ENCODE measurements around the gene TAF11L14. TPM values are rescaled to one million over a fixed set of nuclear protein-coding genes. Genes with fewer than 3 reads are reported as not detected.
"Not testable (repeated sequence)": the region's sequence is repeated elsewhere in the genome, so short reads cannot be mapped to it uniquely, and the experiment has no call there.

Gene TAF11L14
- total and polyA plus RNA-seq, 7 experiments from 2014 or later: not detected

DNA sequence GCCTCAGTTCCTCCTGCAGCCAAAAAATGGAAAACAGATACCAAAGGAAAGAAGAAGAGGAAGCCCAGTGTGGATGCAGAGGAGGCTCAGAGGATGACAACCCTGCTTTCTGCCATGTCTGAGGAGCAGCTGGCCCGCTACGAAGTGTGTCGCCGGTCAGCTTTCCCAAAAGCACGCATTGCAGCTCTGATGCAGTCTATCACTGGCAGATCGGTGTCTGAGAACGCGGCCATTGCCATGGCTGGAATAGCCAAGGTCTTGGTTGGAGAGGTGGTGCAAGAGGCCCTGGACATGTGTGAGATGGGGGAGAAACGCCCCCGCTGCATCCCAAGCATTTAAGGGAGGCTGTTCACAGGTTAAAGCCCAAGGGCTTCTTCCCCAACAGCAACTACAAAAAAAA lies 15.0 kb downstream of the TAF11L14 start:
- H3K9me3 Mint-ChIP-seq: peaks cover 2 to 29% (median 21%) of the 10 kb centered on the region in 11 donors
- H3K27ac ChIP-seq (ENCODE audit: low read depth, low read length); H3K27ac Mint-ChIP-seq; ATAC-seq; H3K27me3 Mint-ChIP-seq; H3K4me3 ChIP-seq (ENCODE audit: low read length); H3K4me1 Mint-ChIP-seq; DNase-seq; H3K4me1 ChIP-seq (ENCODE audit: control insufficient read depth in 2 of 2, insufficient read depth in 2 of 2, low read length in 2 of 2); intact Hi-C loops (cut with micrococcal nuclease); POLR2A ChIA-PET; CTCF ChIA-PET; H3K27me3 ChIP-seq (ENCODE audit: control insufficient read depth in 2 of 2, insufficient read depth in 2 of 2, low read length in 2 of 2); H3K36me3 Mint-ChIP-seq; H3K4me3 Mint-ChIP-seq; H3K9me3 ChIP-seq (ENCODE audit: control insufficient read depth in 2 of 3, low read length in 3 of 3); H3K36me3 ChIP-seq (ENCODE audit: control insufficient read depth in 2 of 3, insufficient read depth in 3 of 3, low read length in 3 of 3): not testable (repeated sequence)

DNA sequence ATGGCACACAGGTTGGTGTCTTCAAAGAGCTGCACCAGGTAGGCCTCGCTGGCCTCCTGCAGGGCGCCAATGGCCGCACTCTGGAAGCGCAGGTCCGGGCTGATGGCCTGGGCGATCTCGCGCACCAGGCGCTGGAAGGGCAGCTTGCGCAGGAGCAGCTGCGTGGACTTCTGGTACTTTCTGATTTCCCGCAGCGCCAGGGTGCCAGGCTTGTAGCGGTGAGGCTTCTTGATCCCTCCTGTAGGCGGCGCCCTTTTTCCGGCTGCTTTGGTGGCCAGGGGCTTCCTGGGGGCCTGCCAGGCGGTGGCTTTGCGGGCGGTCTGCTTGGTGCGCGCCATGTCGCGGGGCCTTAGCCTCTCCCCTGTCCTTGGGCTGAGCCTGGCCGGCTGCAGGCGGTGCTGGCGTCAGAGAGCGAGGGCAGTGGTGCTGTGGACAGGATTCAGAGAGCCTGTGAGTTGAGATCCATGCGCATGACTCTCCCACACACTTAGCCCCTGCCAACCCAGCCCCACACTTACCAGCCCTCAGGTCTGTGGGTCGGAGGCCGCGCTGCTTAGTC lies 21.0 kb downstream of the TAF11L14 start:
- H3K4me1 ChIP-seq (ENCODE audit: control insufficient read depth in 2 of 2, insufficient read depth in 2 of 2, low read length in 2 of 2); H3K27ac ChIP-seq (ENCODE audit: low read depth, low read length); H3K27me3 ChIP-seq (ENCODE audit: control insufficient read depth in 2 of 2, insufficient read depth in 2 of 2, low read length in 2 of 2); POLR2A ChIA-PET; H3K27ac Mint-ChIP-seq; intact Hi-C loops (cut with micrococcal nuclease); H3K4me3 Mint-ChIP-seq; H3K9me3 ChIP-seq (ENCODE audit: control insufficient read depth in 2 of 3, low read length in 3 of 3); ATAC-seq; H3K4me1 Mint-ChIP-seq; H3K36me3 Mint-ChIP-seq; CTCF ChIA-PET; H3K36me3 ChIP-seq (ENCODE audit: control insufficient read depth in 2 of 3, insufficient read depth in 3 of 3, low read length in 3 of 3); H3K27me3 Mint-ChIP-seq; H3K4me3 ChIP-seq (ENCODE audit: low read length); DNase-seq: not testable (repeated sequence)
- H3K9me3 Mint-ChIP-seq: peaks cover 5 to 28% (median 15%) of the 10 kb centered on the region in 11 donors

DNA sequence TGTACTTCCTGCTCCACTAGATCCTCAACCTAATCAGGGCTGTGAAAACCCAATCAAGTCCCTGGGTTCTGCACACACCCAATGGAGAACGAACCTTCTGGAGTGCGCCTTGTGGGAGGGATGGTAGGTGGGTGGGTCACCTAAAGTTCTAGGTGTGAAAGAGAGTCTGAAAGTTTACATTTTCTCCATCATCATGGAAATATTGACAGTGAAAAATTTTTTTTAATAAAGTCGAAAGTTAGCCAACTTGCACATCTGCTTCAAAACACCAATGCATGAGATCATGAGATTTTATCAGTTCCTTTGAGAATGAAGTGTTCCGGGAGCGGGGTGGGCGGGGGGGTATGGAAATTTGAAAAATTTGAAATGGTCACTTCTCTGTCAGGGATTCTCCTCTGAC lies 21.7 kb downstream of the TAF11L14 start:
- intact Hi-C loops (cut with micrococcal nuclease): no loop called here
- ATAC-seq: no peak
- H3K27me3 ChIP-seq (ENCODE audit: control insufficient read depth in 2 of 2, insufficient read depth in 2 of 2, low read length in 2 of 2): no peaks in the 10 kb centered on the region
- H3K9me3 ChIP-seq (ENCODE audit: control insufficient read depth in 2 of 3, low read length in 3 of 3): no peaks in the 10 kb centered on the region
- no peaks in the 10 kb centered on the region for H3K36me3 Mint-ChIP-seq
- no peaks in the 10 kb centered on the region for H3K4me1 ChIP-seq (ENCODE audit: control insufficient read depth in 2 of 2, insufficient read depth in 2 of 2, low read length in 2 of 2)
- POLR2A ChIA-PET: no interaction called here
- no peaks in the 10 kb centered on the region for H3K36me3 ChIP-seq (ENCODE audit: control insufficient read depth in 2 of 3, insufficient read depth in 3 of 3, low read length in 3 of 3)
- H3K4me3 Mint-ChIP-seq: no peak overlapping the region
- H3K4me1 Mint-ChIP-seq: no peaks in the 10 kb centered on the region
- H3K4me3 ChIP-seq (ENCODE audit: low read length): no peak overlapping the region
- no peak for DNase-seq
- CTCF ChIA-PET: no interaction called here
- H3K27ac Mint-ChIP-seq: no peak overlapping the region
- no peak overlapping the region for H3K27ac ChIP-seq (ENCODE audit: low read depth, low read length)
- H3K27me3 Mint-ChIP-seq: no peaks in the 10 kb centered on the region
- peaks cover 8 to 32% (median 15%) of the 10 kb centered on the region in 11 donors for H3K9me3 Mint-ChIP-seq

DNA sequence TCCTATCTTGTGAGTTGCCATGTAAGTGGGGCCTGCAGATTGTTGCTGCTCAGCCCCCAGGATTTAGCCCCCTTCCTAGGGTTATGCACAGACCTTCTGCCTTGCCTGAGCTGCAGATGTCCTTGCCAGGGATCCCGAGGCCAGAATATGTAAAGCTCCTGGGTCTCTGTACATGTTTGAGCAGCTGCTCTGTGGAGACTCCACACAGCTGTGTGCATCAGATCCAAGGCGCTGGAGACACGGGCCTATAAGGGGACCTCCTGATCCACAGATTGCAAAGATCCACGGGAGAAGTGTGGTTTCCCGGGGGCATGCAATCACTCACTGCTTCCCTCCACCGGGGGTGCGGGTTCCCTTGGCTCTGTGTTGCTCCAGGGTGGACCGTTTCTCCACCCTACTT lies 28.9 kb downstream of the TAF11L14 start:
- no peaks in the 10 kb centered on the region for H3K4me1 Mint-ChIP-seq
- ATAC-seq (no peak), DNase-seq (no peak)
- no peaks in the 10 kb centered on the region for H3K27me3 Mint-ChIP-seq
- H3K4me3 Mint-ChIP-seq: no peak overlapping the region
- intact Hi-C loops (cut with micrococcal nuclease): no loop called here
- H3K36me3 ChIP-seq (ENCODE audit: control insufficient read depth in 2 of 3, insufficient read depth in 3 of 3, low read length in 3 of 3): no peaks in the 10 kb centered on the region
- H3K27ac ChIP-seq (ENCODE audit: low read depth, low read length): no peak overlapping the region
- peaks cover 6 to 46% (median 14%) of the 10 kb centered on the region in 11 donors for H3K9me3 Mint-ChIP-seq
- H3K27me3 ChIP-seq (ENCODE audit: control insufficient read depth in 2 of 2, insufficient read depth in 2 of 2, low read length in 2 of 2): no peaks in the 10 kb centered on the region
- no peaks in the 10 kb centered on the region for H3K36me3 Mint-ChIP-seq
- ChIA-PET POLR2A (no interaction called here), CTCF (no interaction called here)
- no peak overlapping the region for H3K4me3 ChIP-seq (ENCODE audit: low read length)
- no peak overlapping the region for H3K27ac Mint-ChIP-seq
- no peaks in the 10 kb centered on the region for H3K4me1 ChIP-seq (ENCODE audit: control insufficient read depth in 2 of 2, insufficient read depth in 2 of 2, low read length in 2 of 2)
- H3K9me3 ChIP-seq (ENCODE audit: control insufficient read depth in 2 of 3, low read length in 3 of 3): peaks cover 0 to 9% (median 0%) of the 10 kb centered on the region in 3 experiments

DNA sequence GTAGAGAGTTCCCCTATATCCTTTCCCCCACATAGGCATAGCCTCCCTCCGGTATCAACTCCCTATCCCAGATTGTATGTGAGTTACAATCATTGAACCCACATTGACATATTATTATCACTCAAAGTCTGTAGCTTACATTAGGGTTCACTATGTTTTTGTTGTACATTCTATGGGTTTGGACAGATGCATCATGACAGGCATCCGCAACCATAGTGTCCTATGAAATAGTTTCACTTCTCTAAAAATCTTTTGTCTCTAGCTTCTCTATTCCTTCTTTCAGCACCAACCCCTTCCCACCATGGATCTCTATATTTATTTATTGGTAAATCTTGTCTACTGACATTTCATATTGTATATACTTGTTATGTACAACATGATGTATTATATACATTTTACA lies 31.6 kb downstream of the TAF11L14 start:
- Mint-ChIP-seq H3K27ac (no peak overlapping the region), H3K36me3 (peaks cover 0 to 4% (median 0%) of the 10 kb centered on the region in 5 donors), H3K4me3 (no peak overlapping the region), H3K4me1 (no peaks in the 10 kb centered on the region), H3K27me3 (no peaks in the 10 kb centered on the region), H3K9me3 (peaks cover 4 to 42% (median 14%) of the 10 kb centered on the region in 11 donors)
- ChIA-PET CTCF (no interaction called here), POLR2A (no interaction called here)
- DNase-seq: no peak
- intact Hi-C loops (cut with micrococcal nuclease): no loop called here
- Histone ChIP-seq H3K4me1 (ENCODE audit: control insufficient read depth in 2 of 2, insufficient read depth in 2 of 2, low read length in 2 of 2) (no peaks in the 10 kb centered on the region), H3K9me3 (ENCODE audit: control insufficient read depth in 2 of 3, low read length in 3 of 3) (peaks cover 0 to 9% (median 0%) of the 10 kb centered on the region in 3 experiments), H3K36me3 (ENCODE audit: control insufficient read depth in 2 of 3, insufficient read depth in 3 of 3, low read length in 3 of 3) (no peaks in the 10 kb centered on the region), H3K4me3 (ENCODE audit: low read length) (no peak overlapping the region), H3K27ac (ENCODE audit: low read depth, low read length) (no peak overlapping the region), H3K27me3 (ENCODE audit: control insufficient read depth in 2 of 2, insufficient read depth in 2 of 2, low read length in 2 of 2) (no peaks in the 10 kb centered on the region)
- no peak for ATAC-seq

DNA sequence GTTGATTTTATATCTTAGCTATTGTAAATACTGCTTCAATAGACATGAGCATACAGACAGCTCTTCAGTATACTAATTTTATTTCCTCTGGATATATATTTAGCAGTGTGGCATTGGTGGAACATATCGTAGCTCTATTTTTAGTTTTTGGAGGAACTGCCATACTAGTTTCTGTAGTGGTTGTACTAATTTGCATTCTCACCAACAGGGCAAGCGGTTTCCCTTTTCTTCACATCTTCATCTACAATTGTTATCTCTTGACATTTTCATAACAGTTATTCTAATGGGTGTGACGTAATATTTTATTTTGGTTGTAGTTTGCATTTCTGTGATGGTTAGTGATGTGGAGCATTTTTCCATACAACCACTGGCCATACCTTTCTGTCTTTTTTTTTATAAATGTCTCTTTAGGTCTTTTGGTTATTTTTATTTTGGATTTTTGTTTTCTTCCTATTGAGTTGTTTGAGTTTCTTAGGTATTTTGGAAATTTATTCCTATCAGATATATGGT lies 32.5 kb downstream of the TAF11L14 start:
- intact Hi-C loops (cut with micrococcal nuclease): no loop called here
- Mint-ChIP-seq H3K4me3 (no peak overlapping the region), H3K9me3 (peaks cover 3 to 44% (median 13%) of the 10 kb centered on the region in 11 donors), H3K4me1 (no peaks in the 10 kb centered on the region), H3K27ac (no peak overlapping the region), H3K27me3 (no peaks in the 10 kb centered on the region), H3K36me3 (peaks cover 0 to 4% (median 0%) of the 10 kb centered on the region in 5 donors)
- Histone ChIP-seq H3K27ac (ENCODE audit: low read depth, low read length) (no peak overlapping the region), H3K27me3 (ENCODE audit: control insufficient read depth in 2 of 2, insufficient read depth in 2 of 2, low read length in 2 of 2) (no peaks in the 10 kb centered on the region), H3K9me3 (ENCODE audit: control insufficient read depth in 2 of 3, low read length in 3 of 3) (peaks cover 0 to 9% (median 0%) of the 10 kb centered on the region in 3 experiments), H3K36me3 (ENCODE audit: control insufficient read depth in 2 of 3, insufficient read depth in 3 of 3, low read length in 3 of 3) (no peaks in the 10 kb centered on the region), H3K4me1 (ENCODE audit: control insufficient read depth in 2 of 2, insufficient read depth in 2 of 2, low read length in 2 of 2) (no peaks in the 10 kb centered on the region), H3K4me3 (ENCODE audit: low read length) (no peak overlapping the region)
- ATAC-seq (no peak), DNase-seq (no peak)
- POLR2A ChIA-PET: no interaction called here
- CTCF ChIA-PET: no interaction called here

DNA sequence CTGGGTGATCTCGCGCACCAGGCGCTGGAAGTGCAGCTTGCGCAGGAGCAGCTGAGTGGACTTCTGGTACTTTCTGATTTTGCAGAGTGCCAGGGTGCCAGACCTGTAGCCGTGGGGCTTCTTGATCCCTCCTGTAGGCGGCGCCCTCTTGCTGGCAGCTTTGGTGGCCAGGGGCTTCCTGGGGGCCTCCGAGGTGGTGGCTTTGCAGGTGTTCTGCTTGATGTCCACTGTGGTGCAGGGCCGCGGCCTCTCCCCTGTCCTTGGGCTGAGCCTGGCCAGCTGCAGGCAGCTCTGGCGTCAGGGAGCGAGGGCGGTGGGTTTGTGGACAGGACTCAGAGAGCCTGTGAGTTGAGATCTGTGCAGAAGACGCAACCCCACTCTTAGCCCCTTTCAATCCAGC lies 36.1 kb downstream of the TAF11L14 start:
- no peaks in the 10 kb centered on the region for H3K27me3 ChIP-seq (ENCODE audit: control insufficient read depth in 2 of 2, insufficient read depth in 2 of 2, low read length in 2 of 2)
- no peak overlapping the region for H3K4me3 ChIP-seq (ENCODE audit: low read length)
- peaks cover 1 to 24% (median 15%) of the 10 kb centered on the region in 11 donors for H3K9me3 Mint-ChIP-seq
- ATAC-seq (no peak), DNase-seq (no peak)
- no peaks in the 10 kb centered on the region for H3K36me3 ChIP-seq (ENCODE audit: control insufficient read depth in 2 of 3, insufficient read depth in 3 of 3, low read length in 3 of 3)
- no peaks in the 10 kb centered on the region for H3K4me1 ChIP-seq (ENCODE audit: control insufficient read depth in 2 of 2, insufficient read depth in 2 of 2, low read length in 2 of 2)
- CTCF ChIA-PET: interaction anchor here (0.5 kb wide), 1 partner anchor 50 kb away, joined by 3 read pairs; no protein-coding TSS in a partner anchor
- H3K36me3 Mint-ChIP-seq: peaks cover 0 to 4% (median 0%) of the 10 kb centered on the region in 5 donors
- no peak overlapping the region for H3K4me3 Mint-ChIP-seq
- POLR2A ChIA-PET: no interaction called here
- no peaks in the 10 kb centered on the region for H3K27me3 Mint-ChIP-seq
- H3K27ac Mint-ChIP-seq: no peak overlapping the region
- H3K4me1 Mint-ChIP-seq: no peaks in the 10 kb centered on the region
- intact Hi-C loops (cut with micrococcal nuclease): no loop called here
- no peak overlapping the region for H3K27ac ChIP-seq (ENCODE audit: low read depth, low read length)
- no peaks in the 10 kb centered on the region for H3K9me3 ChIP-seq (ENCODE audit: control insufficient read depth in 2 of 3, low read length in 3 of 3)

Measured in naive thymus-derived CD4-positive, alpha-beta T cell (primary cell).